ENCODE measurements around the gene ZNF814.
"Not testable (repeated sequence)": the region's sequence is repeated elsewhere in the genome, so short reads cannot be mapped to it uniquely, and the experiment has no call there.

DNA sequence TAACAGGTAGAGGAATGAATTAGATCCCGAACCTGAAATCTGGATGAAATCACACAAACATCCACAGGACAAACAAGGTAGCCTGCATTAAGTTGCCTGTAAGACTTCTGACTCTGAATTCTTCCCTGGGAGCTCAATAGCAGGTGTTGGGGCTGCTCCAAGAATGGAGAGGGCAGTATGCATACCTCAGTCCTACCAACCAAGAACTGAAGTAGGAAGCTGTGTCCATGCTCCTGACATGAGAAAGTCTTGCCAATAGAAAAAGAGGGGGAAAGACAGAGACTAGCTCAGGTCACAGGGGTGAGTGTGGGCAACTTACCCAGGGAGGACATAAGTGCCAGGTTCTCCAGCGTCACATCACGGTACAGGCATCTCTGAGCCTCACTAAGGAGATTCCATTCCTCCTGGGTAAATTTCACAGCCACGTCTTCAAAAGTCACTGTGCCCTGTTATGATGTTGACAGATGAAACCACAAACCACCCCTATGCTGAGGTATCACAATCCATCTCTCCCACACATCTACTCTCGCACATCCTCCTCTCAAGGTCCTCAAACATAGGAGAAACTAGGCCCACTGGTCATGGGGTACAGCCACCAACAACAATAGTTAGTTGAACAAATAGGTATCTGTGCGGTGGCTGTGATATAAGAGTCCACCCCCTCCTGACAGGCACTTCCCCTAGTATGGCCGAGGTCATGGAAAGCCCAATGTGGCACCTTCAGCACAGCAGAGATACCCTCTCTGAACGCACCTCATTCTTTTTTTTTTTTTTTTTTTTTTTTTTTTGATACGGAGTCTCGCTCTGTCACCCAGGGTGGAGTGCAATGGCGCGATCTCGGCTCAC is 75.6 kb downstream of the ZNF814 start:
- not testable (repeated sequence) for TF ChIP-seq CTCF (tag by site-specific recombination; IDR thresholded peaks at IDR 0.05); MZF1 (tag by site-specific recombination; IDR thresholded peaks at IDR 0.05; ENCODE audit: borderline replicate concordance); ZBTB7A (tag by site-specific recombination; IDR thresholded peaks at IDR 0.05; ENCODE audit: low read depth); ZFP41 (tag by site-specific recombination; IDR thresholded peaks at IDR 0.05; ENCODE audit: borderline replicate concordance); ZBTB21 (tag by site-specific recombination; IDR thresholded peaks at IDR 0.05); RBAK (tag by site-specific recombination; IDR thresholded peaks at IDR 0.05); FEZF1 (tag by site-specific recombination; IDR thresholded peaks at IDR 0.05)
- TF ChIP-seq, protein P1, sequence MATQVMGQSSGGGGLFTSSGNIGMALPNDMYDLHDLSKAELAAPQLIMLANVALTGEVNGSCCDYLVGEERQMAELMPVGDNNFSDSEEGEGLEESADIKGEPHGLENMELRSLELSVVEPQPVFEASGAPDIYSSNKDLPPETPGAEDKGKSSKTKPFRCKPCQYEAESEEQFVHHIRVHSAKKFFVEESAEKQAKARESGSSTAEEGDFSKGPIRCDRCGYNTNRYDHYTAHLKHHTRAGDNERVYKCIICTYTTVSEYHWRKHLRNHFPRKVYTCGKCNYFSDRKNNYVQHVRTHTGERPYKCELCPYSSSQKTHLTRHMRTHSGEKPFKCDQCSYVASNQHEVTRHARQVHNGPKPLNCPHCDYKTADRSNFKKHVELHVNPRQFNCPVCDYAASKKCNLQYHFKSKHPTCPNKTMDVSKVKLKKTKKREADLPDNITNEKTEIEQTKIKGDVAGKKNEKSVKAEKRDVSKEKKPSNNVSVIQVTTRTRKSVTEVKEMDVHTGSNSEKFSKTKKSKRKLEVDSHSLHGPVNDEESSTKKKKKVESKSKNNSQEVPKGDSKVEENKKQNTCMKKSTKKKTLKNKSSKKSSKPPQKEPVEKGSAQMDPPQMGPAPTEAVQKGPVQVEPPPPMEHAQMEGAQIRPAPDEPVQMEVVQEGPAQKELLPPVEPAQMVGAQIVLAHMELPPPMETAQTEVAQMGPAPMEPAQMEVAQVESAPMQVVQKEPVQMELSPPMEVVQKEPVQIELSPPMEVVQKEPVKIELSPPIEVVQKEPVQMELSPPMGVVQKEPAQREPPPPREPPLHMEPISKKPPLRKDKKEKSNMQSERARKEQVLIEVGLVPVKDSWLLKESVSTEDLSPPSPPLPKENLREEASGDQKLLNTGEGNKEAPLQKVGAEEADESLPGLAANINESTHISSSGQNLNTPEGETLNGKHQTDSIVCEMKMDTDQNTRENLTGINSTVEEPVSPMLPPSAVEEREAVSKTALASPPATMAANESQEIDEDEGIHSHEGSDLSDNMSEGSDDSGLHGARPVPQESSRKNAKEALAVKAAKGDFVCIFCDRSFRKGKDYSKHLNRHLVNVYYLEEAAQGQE (tag by site-specific recombination; IDR thresholded peaks at IDR 0.05), result not testable (repeated sequence)

All from HEK293 (cell line).